K562 (cell line): ENCODE results near the gene SCG3. TPM values are rescaled to one million over a fixed set of nuclear protein-coding genes. Genes with fewer than 3 reads are reported as not detected.

ENCODE experiments used
- ATAC-seq: fragments of 200-7000 bp; cut with Tn5 transposase; 3 replicates; pipeline ENCODE4 v1.9.1; 2020; ENCODE audit warnings: moderate library complexity
- BruUV-seq: library from RNA; stranded (reverse); fragments of 400-500 nt; replicated peaks from 2 replicates; lab custom pipeline; 2021; lab: Mats Ljungman, UMichigan
- CTCF ChIA-PET: fragments of 300-600 bp; formaldehyde crosslinking; extraction: SDS; loops from one replicate; lab custom pipeline; 2021; ENCODE audit warnings: low intra/inter-chr PET ratio; lab: Yijun Ruan, JAX
- POLR2A ChIA-PET: fragments of 300-600, 350-650 bp; sonication (Branson Sonifier 250); formaldehyde crosslinking; extraction: SDS; loops from one replicate; lab custom pipeline; 2021; ENCODE audit warnings: antibody characterized with exemption, inconsistent platforms; lab: Yijun Ruan, JAX
- DNase-seq, 4 experiments: peaks; one replicate each; pipeline versions ENCODE4 v3.0.0 to v3.0.0-alpha.2; 2011 to 2018; ENCODE audit warnings: low spot score in 3 of 4, mixed read lengths in 3 of 4; ENCODE audit errors: extremely low read depth in 1 of 4
- FAIRE-seq: peaks from 2 replicates; lab custom pipeline; 2011; peaks lifted over from hg19 to GRCh38; lab: Jason Lieb, UNC
- H2AFZ ChIP-seq: 2 replicates; pipeline ENCODE4 v1.6.0; 2011; ENCODE audit warnings: low read depth, low read length, control low read depth, inconsistent platforms
- H3K27ac ChIP-seq: fragments of 200-600 bp; 3 replicates; pipeline ENCODE4 v1.8.0; 2011; ENCODE audit warnings: low read depth, mild to moderate bottlenecking, control low read depth, inconsistent platforms, low read length, moderate library complexity, mixed read lengths; ENCODE audit errors: extremely low read depth
- H3K27me3 ChIP-seq, 2 experiments: fragments of 300-600 bp in 1 of 2; 2 replicates in 1 of 2; 3 replicates in 1 of 2; pipeline versions ENCODE4 v1.6.0 to v1.8.0; 2011; ENCODE audit warnings: inconsistent platforms in 2 of 2, low read length in 2 of 2, mild to moderate bottlenecking in 1 of 2, mixed read lengths in 1 of 2, moderate library complexity in 1 of 2; ENCODE audit not compliant: control insufficient read depth in 2 of 2, insufficient read depth in 2 of 2
- H3K36me3 ChIP-seq: fragments of 300-600 bp; 3 replicates; pipeline ENCODE4 v1.8.0; 2011; ENCODE audit warnings: mild to moderate bottlenecking, low read length, inconsistent platforms; ENCODE audit not compliant: control insufficient read depth, insufficient read depth
- H3K4me1 ChIP-seq, 2 experiments: fragments of 200-600 bp in 1 of 2; replicated peaks in 1 of 2; 2 replicates in 1 of 2; 3 replicates in 1 of 2; pipeline versions ENCODE4 v1.5.1 to v1.8.0; 2011; ENCODE audit warnings: inconsistent platforms in 2 of 2, low read length in 2 of 2, mild to moderate bottlenecking in 1 of 2, mixed read lengths in 1 of 2, moderate library complexity in 1 of 2; ENCODE audit not compliant: control insufficient read depth in 2 of 2, insufficient read depth in 2 of 2
- H3K4me2 ChIP-seq: 2 replicates; pipeline ENCODE4 v1.6.1; 2011; ENCODE audit warnings: low read length, control low read depth, inconsistent platforms, mixed read lengths; ENCODE audit not compliant: insufficient read depth
- H3K4me3 ChIP-seq: fragments of 200-600 bp; sonication (generic), shearing (Covaris generic); 2 replicates; pipeline ENCODE4 v1.5.1; 2016; ENCODE audit warnings: control low read depth, inconsistent platforms
- H3K79me2 ChIP-seq: fragments of 200-600 bp; 3 replicates; pipeline ENCODE4 v1.8.0; 2011; ENCODE audit warnings: low read length, inconsistent platforms; ENCODE audit not compliant: control insufficient read depth, insufficient read depth
- H3K9ac ChIP-seq, 2 experiments: 2 replicates each; pipeline versions ENCODE4 v1.6.0 to v1.6.1; 2011; ENCODE audit warnings: low read depth in 2 of 2, low read length in 2 of 2, control low read depth in 1 of 2, inconsistent platforms in 1 of 2, mild to moderate bottlenecking in 1 of 2, mixed read lengths in 1 of 2; ENCODE audit not compliant: insufficient read depth in 1 of 2
- H3K9me1 ChIP-seq: one replicate; pipeline ENCODE4 v1.6.0; 2011; ENCODE audit warnings: inconsistent platforms, mild to moderate bottlenecking, low read length, moderate library complexity; ENCODE audit not compliant: control insufficient read depth, insufficient read depth
- H3K9me3 ChIP-seq: replicated peaks from 2 replicates; pipeline ENCODE4 v1.5.1; 2011; ENCODE audit warnings: low read depth, low read length, inconsistent platforms; ENCODE audit not compliant: control insufficient read depth, insufficient read depth
- H4K20me1 ChIP-seq: replicated peaks from 2 replicates; pipeline ENCODE4 v1.6.1; 2011; ENCODE audit warnings: low read length, inconsistent platforms, mixed read lengths; ENCODE audit not compliant: control insufficient read depth, insufficient read depth
- FOXK1 ChIP-seq: sonication (generic); formaldehyde crosslinking; IDR thresholded peaks from 2 replicates; pipeline ENCODE4 v1.8.0; 2022; ENCODE audit warnings: missing genetic modification reagents, mild to moderate bottlenecking, borderline replicate concordance
- HDAC8 ChIP-seq: fragments of 450-650 bp; IDR thresholded peaks from 2 replicates; pipeline ENCODE4 v1.6.1; 2016; ENCODE audit warnings: mild to moderate bottlenecking, missing genetic modification characterization, moderate library complexity, missing compliant biosample characterization
- KDM1A ChIP-seq, 2 experiments: fragments of 450-650 bp; IDR thresholded peaks; 2 replicates each; pipeline ENCODE4 v1.6.1; 2016; ENCODE audit warnings: mild to moderate bottlenecking in 2 of 2
- MTA3 ChIP-seq: fragments of 450-650 bp; formaldehyde crosslinking; IDR thresholded peaks from 2 replicates; pipeline ENCODE4 v1.6.1; 2017; ENCODE audit warnings: mild to moderate bottlenecking, borderline replicate concordance
- POLR2A ChIP-seq: fragments of 450-650 bp; conservative IDR thresholded peaks from 2 replicates; pipeline ENCODE4 v1.6.1; 2016
- SMAD4 ChIP-seq: fragments of 250-450 bp; sonication (Bioruptor Pico); conservative IDR thresholded peaks from 2 replicates; pipeline ENCODE4 v1.8.0; 2021; ENCODE audit warnings: inconsistent platforms, mild to moderate bottlenecking, moderate library complexity
- ZNF644 ChIP-seq: fragments of 200-800 bp; sonication (Bioruptor generic); IDR thresholded peaks from 2 replicates; pipeline ENCODE4 v1.6.1; 2016; ENCODE audit warnings: low read depth, missing genetic modification characterization, missing compliant biosample characterization
- WGBS: fragments of 100-300 bp; shearing (Covaris generic); methylation state at CpG from one replicate; pipeline ENCODE4 v1.1.6; 2016; ENCODE audit warnings: low coverage, mixed read lengths; ENCODE audit not compliant: insufficient coverage; ENCODE audit errors: missing lambda C conversion rate; 5-methylcytosine and 5-hydroxymethylcytosine counted together
- in situ Hi-C: fragments of 300-500 bp; cut with MboI; formaldehyde crosslinking; loops from 4 replicates; pipeline ENCODE4 v1.15.0; 2018; ENCODE audit warnings: inconsistent platforms, mixed read lengths
- intact Hi-C: fragments of 100-400 bp; cut with micrococcal nuclease; formaldehyde crosslinking; loops from 2 replicates; pipeline ENCODE4 v1.14.2; 2022
- polyA plus RNA-seq, 8 experiments: library from polyadenylated mRNA; depleted of rRNA in 4 of 8; stranded (reverse) in 5 of 8; unstranded in 3 of 8; fragments of >200 nt; fragmentation: Nextera tagmentation in 2 of 8; fragmentation: Illumina TruSeq in 1 of 8; extraction: Ambion mirVana in 2 of 8; extraction: Trizol in 1 of 8; gene quantifications; 2 replicates each; pipeline versions ENCODE4 v1.2.1 to v1.2.3, GENCODE V29; 2011 to 2014; ENCODE audit warnings: inconsistent platforms in 1 of 8, missing spikeins in 1 of 8
- total RNA-seq, 7 experiments: library from RNA; depleted of rRNA in 6 of 7; stranded (reverse); fragments of >200 nt in 6 of 7; fragmentation: Illumina TruSeq in 2 of 7; extraction: Trizol in 2 of 7; gene quantifications; 2 replicates each; pipeline versions ENCODE4 v1.2.1 to v1.2.3, GENCODE V29; 2011 to 2021; ENCODE audit warnings: low replicate concordance in 1 of 7
- TF ChIP-seq, protein P1 (sequence below): fragments of 450-650 bp; IDR thresholded peaks from 2 replicates; pipeline ENCODE4 v1.7.1; 2018; ENCODE audit warnings: mild to moderate bottlenecking, low read depth; ENCODE audit not compliant: partially characterized antibody
- TF ChIP-seq, protein P2 (sequence below): conservative IDR thresholded peaks from 2 replicates; pipeline ENCODE4 v1.6.1; 2011; ENCODE audit warnings: low read depth, mild to moderate bottlenecking, low read length; ENCODE audit not compliant: control insufficient read depth
- TF ChIP-seq, protein P3 (sequence below): fragments of 250-450 bp; sonication (Bioruptor Pico); IDR thresholded peaks from 2 replicates; pipeline ENCODE4 v1.9.0; 2021; ENCODE audit warnings: mild to moderate bottlenecking, inconsistent platforms

The SCG3 gene
- total and polyA plus RNA-seq, 9 of the 15 experiments (the other 6 are each of a cell fraction or from before 2014, with no cell fraction given): 13.0 to 43.8 (median 21.0) TPM

DNA sequence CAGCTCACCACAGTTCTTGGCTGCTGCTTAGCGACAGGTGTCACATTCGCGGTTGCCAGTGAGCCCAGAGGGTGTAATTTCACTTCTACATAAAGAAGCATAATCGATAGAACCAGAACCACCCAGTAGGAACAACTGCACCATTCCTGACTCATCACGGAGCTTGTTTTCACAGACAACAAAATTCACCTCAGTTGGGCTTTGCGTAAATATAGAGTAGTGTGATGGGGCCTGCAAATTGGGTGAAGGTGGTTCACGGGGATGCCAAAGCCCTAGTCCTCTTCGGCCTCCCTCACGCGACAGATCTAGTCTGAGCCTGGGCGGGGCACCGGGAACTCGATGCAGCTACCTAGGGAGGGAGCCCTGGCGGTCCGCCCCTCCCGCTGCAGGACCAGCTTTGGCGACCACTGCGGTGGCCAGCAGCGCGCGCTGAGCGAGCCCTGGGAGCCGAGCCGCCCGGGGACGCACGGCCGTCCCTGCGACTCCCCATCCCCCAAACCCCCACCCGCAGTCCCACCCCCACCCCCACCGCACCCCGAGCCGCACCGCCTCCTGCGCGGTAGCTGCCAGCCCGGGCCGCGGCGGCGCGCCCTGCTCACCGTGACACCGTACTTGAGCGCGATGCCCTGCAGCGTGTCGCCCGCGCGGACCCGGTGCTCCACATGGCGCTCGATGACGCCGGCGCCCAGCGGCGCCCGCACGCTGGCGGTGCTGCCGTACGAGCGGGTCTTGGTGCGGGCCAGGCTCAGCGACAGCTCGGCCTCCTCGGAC, 55.6 kb downstream of the SCG3 start (continued):
- TF ChIP-seq, protein P1, sequence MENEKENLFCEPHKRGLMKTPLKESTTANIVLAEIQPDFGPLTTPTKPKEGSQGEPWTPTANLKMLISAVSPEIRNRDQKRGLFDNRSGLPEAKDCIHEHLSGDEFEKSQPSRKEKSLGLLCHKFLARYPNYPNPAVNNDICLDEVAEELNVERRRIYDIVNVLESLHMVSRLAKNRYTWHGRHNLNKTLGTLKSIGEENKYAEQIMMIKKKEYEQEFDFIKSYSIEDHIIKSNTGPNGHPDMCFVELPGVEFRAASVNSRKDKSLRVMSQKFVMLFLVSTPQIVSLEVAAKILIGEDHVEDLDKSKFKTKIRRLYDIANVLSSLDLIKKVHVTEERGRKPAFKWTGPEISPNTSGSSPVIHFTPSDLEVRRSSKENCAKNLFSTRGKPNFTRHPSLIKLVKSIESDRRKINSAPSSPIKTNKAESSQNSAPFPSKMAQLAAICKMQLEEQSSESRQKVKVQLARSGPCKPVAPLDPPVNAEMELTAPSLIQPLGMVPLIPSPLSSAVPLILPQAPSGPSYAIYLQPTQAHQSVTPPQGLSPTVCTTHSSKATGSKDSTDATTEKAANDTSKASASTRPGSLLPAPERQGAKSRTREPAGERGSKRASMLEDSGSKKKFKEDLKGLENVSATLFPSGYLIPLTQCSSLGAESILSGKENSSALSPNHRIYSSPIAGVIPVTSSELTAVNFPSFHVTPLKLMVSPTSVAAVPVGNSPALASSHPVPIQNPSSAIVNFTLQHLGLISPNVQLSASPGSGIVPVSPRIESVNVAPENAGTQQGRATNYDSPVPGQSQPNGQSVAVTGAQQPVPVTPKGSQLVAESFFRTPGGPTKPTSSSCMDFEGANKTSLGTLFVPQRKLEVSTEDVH: no peak
- no peak for TF ChIP-seq HDAC8 (tag)
- TF ChIP-seq, all 486 proteins: peak for 19

DNA sequence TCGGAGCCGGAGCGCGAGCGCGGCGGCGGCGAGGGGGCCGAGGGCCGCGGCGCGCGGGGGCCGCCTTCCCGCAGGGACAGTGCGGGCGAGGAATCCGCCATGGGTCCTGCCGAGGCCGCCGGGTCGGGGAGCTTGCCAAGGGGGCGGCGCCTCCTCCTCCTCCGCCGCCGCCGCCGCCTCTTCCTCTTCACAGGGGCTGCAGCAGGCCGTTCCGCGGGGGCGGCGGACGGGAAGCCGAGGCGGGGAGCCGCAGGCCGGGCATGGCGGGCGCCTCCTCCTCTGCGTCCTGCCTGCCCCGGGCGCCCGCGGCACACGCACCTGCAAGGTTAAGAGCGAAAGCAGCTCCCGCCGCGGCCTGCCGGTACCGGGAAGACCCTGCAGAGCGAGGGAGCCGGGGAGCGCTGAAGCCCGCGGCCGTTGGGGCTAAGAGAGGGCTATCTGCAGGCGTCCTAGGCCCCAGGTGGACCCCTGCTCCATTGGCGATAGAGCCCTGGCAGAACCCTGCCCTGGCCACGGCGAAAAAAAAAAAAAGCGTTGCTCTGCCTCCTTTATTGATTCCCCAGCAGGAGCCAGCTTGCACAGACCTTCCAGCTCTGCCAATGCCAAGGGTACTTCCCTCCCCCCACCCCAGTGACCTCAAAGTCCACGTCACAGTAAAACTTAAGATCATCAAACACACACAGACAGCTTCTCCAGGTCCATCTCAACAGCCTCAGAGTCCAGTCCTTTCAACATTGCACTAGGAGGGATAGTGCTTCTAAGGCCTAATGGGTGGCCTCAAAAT, 56.4 kb downstream of the SCG3 start, which contains the start of gene LYSMD2:
Gene LYSMD2, minus strand, starts transcription at position 134 of the 784 bp plus-strand sequence. Its CDS starts 33 bp downstream, at position 101.
- POLR2A ChIA-PET: interaction anchor here (0.6 to 3.6 kb wide), 9 partner anchors 11 to 39 kb away, joined by 3 to 15 read pairs (median 3); no protein-coding TSS in a partner anchor
- Histone ChIP-seq H3K27me3 (no peaks in the 10 kb centered on the region), H3K9ac (peak within 1 kb of the TSS; percentile 50 to 94), H3K27ac (peak within 1 kb of the TSS; percentile 63), H3K36me3 (0 out of 3 replicates have a peak, but pooled peaks cover 2% of the 10 kb centered on the region), H4K20me1 (no peaks in the 10 kb centered on the region), H3K9me1 (no peaks in the 10 kb centered on the region), H3K4me1 (peaks cover 21 to 38% of the 10 kb centered on the region in 2 experiments), H3K9me3 (no peaks in the 10 kb centered on the region), H3K4me2 (peak within 1 kb of the TSS; percentile 87), H3K79me2 (peaks cover 19% of the 10 kb centered on the region), H3K4me3 (peak within 1 kb of the TSS; percentile 64), H2AFZ (peak within 1 kb of the TSS; percentile 91)
- DNase-seq (peak; percentile 73 to 81 (median 76)), FAIRE-seq (no peak), ATAC-seq (peak; percentile 76)
- CTCF ChIA-PET: no interaction called here
- 1% methylated on average over 40 of the region's 67 CpGs for WGBS
- intact Hi-C loops: loop anchor here (2.0 to 5.0 kb wide), 2 partner anchors 40 to 85 kb away; no protein-coding TSS in a partner anchor
- no TSS peak for BruUV-seq
- in situ Hi-C loops: no loop called here
- TF ChIP-seq FOXK1 (CRISPR knock-in tag) (no peak), ZNF644 (tag) (no peak), MTA3 (peak; percentile 34; the same call in 1 of the 2 replicates), SMAD4 (CRISPR knock-in tag) (0 out of 2 replicates have a peak, but pooled peaks have one; percentile 52), KDM1A (IDR thresholded peaks at IDR 0.05) (no peak), POLR2A (no peak)
- TF ChIP-seq, protein P2, sequence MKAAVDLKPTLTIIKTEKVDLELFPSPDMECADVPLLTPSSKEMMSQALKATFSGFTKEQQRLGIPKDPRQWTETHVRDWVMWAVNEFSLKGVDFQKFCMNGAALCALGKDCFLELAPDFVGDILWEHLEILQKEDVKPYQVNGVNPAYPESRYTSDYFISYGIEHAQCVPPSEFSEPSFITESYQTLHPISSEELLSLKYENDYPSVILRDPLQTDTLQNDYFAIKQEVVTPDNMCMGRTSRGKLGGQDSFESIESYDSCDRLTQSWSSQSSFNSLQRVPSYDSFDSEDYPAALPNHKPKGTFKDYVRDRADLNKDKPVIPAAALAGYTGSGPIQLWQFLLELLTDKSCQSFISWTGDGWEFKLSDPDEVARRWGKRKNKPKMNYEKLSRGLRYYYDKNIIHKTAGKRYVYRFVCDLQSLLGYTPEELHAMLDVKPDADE: peak; percentile 32; the same call in 1 of the 2 replicates
- TF ChIP-seq, protein P3, sequence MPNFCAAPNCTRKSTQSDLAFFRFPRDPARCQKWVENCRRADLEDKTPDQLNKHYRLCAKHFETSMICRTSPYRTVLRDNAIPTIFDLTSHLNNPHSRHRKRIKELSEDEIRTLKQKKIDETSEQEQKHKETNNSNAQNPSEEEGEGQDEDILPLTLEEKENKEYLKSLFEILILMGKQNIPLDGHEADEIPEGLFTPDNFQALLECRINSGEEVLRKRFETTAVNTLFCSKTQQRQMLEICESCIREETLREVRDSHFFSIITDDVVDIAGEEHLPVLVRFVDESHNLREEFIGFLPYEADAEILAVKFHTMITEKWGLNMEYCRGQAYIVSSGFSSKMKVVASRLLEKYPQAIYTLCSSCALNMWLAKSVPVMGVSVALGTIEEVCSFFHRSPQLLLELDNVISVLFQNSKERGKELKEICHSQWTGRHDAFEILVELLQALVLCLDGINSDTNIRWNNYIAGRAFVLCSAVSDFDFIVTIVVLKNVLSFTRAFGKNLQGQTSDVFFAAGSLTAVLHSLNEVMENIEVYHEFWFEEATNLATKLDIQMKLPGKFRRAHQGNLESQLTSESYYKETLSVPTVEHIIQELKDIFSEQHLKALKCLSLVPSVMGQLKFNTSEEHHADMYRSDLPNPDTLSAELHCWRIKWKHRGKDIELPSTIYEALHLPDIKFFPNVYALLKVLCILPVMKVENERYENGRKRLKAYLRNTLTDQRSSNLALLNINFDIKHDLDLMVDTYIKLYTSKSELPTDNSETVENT: peak; percentile 61; the same call in 1 of the 2 replicates
